Heart left ventricle (tissue), 16 donors: ENCODE measurements around the gene OBSL1. TPM values are rescaled to one million over a fixed set of nuclear protein-coding genes. Genes with fewer than 3 reads are reported as not detected.

Source experiments
- ATAC-seq, 4 donors: fragments of 200-7000 bp; cut with Tn5 transposase; one replicate each; pipeline ENCODE4 v1.9.1; 2020 to 2022; ENCODE audit warnings: moderate library complexity in 4 of 4, mild to moderate bottlenecking in 3 of 4, moderate number of reproducible peaks in 1 of 4
- DNase-seq, 5 donors: peaks; one replicate each; pipeline ENCODE4 v3.0.0-alpha.2; 2020
- H3K27ac ChIP-seq, 12 donors: fragments of 200-600 bp; sonication (generic) in 4 of 12; one replicate each; pipeline versions ENCODE4 v1.5.0 to v1.8.0; 2016 to 2022; ENCODE audit warnings: mild to moderate bottlenecking in 2 of 12
- H3K27me3 ChIP-seq, 9 donors: fragments of 200-600 bp; sonication (generic) in 2 of 9; one replicate each; pipeline versions ENCODE4 v1.5.1 to v1.8.0; 2016 to 2022; ENCODE audit warnings: mild to moderate bottlenecking in 3 of 9
- H3K36me3 ChIP-seq, 9 donors: fragments of 200-600 bp; sonication (generic) in 2 of 9; one replicate each; pipeline versions ENCODE4 v1.5.0 to v1.8.0; 2018 to 2022; ENCODE audit warnings: mild to moderate bottlenecking in 2 of 9
- H3K4me1 ChIP-seq, 12 donors: fragments of 200-600 bp; sonication (generic) in 4 of 12; one replicate each; pipeline versions ENCODE4 v1.5.0 to v1.8.0; 2016 to 2022; ENCODE audit warnings: mild to moderate bottlenecking in 3 of 12
- H3K4me3 ChIP-seq, 12 donors: fragments of 200-600 bp; sonication (generic) in 4 of 12; one replicate each; pipeline versions ENCODE4 v1.5.0 to v1.8.0; 2017 to 2022; ENCODE audit warnings: mild to moderate bottlenecking in 9 of 12, moderate library complexity in 4 of 12
- H3K9me3 ChIP-seq, 12 donors: fragments of 200-600 bp; sonication (generic) in 4 of 12; one replicate each; pipeline versions ENCODE4 v1.5.0 to v1.8.0; 2016 to 2022; ENCODE audit warnings: mild to moderate bottlenecking in 1 of 12
- POLR2A ChIP-seq, 2 donors: fragments of 450-650 bp; IDR thresholded peaks; one replicate each; pipeline ENCODE4 v1.6.1; 2017; ENCODE audit warnings: antibody characterized with exemption in 2 of 2, mild to moderate bottlenecking in 2 of 2, moderate library complexity in 2 of 2
- WGBS, 4 donors: extraction: QIAGEN DNeasy Blood & Tissue Kit in 2 of 4; methylation state at CpG; one replicate each; pipeline versions ENCODE4 v1.1.5 to v1.1.7; 2013 to 2018; 5-methylcytosine and 5-hydroxymethylcytosine counted together
- intact Hi-C, 10 donors: fragments of 100-400 bp; cut with DNase I; formaldehyde crosslinking; loops; one replicate each; pipeline versions ENCODE4 v1.11.1 to v1.14.2; 2022
- polyA plus RNA-seq, 2 donors: library from polyadenylated mRNA; stranded (reverse); fragments of 200-250 nt; gene quantifications; one replicate each; pipeline ENCODE4 v1.2.3, GENCODE V29; 2013
- total RNA-seq, 9 donors: library from RNA; depleted of rRNA in 2 of 9; stranded (reverse); fragments of >200 nt in 2 of 9; fragmentation: NEBNext Ultra II Directional in 3 of 9; extraction: Animal tissue kit (Norgen Biotek cat#: 25700) in 3 of 9; gene quantifications; one replicate each; pipeline versions ENCODE4 v1.1.0 to v1.2.4, GENCODE V29; 2016 to 2023
- TF ChIP-seq, protein P1 (sequence below), 12 donors: fragments of 200-600 bp; sonication (generic) in 4 of 12; IDR thresholded peaks; one replicate each; pipeline versions ENCODE4 v1.5.0 to v1.8.0; 2018 to 2022; ENCODE audit warnings: antibody characterized with exemption in 12 of 12, mild to moderate bottlenecking in 5 of 12
- donor health status: ischemic (EF 13 %, LVEDD 7.1; RV severe dilation, severe dysfunction).
- donor health status: healthy with polysubstance abuse.
- donor health status: DM: no; HTN: yes; CAD: no.
- donor health status: DM: no; HTN: no; CAD: no.
- donor health status: ischemic (EF 25% LVEDD 6.9; RV normal size, moderate dysfunction).
- donor health status: ischemic (EF 25% LVEDD 5.7; RV mildly dilated, moderate dysfunction).
- donor health status: healthy.
- donor health status: DM: yes; HTN: yes; CAD: no.
- donor health status: ischemic (EF 35%, LVEDD 5.7; RV mildly dilated, moderate dysfunction).
- donor health status: nonischemic (EF 11% LVEDD 7.7; RV severe dilation, severe dysfunction).
- donor health status: DM: yes; HTN: yes; CAD: no.
- donor health status: PGD.
- donor health status: ischemic (EF 29% LVEDD 5.4; RV normal size, mild dysfunction).
- donor health status: nonischemic (EF 23%, LVEDD 6.1; RV moderate dilation, normal function).

The OBSL1 gene
- total and polyA plus RNA-seq, 11 donors: 88.1 to 230 (median 177) TPM

DNA sequence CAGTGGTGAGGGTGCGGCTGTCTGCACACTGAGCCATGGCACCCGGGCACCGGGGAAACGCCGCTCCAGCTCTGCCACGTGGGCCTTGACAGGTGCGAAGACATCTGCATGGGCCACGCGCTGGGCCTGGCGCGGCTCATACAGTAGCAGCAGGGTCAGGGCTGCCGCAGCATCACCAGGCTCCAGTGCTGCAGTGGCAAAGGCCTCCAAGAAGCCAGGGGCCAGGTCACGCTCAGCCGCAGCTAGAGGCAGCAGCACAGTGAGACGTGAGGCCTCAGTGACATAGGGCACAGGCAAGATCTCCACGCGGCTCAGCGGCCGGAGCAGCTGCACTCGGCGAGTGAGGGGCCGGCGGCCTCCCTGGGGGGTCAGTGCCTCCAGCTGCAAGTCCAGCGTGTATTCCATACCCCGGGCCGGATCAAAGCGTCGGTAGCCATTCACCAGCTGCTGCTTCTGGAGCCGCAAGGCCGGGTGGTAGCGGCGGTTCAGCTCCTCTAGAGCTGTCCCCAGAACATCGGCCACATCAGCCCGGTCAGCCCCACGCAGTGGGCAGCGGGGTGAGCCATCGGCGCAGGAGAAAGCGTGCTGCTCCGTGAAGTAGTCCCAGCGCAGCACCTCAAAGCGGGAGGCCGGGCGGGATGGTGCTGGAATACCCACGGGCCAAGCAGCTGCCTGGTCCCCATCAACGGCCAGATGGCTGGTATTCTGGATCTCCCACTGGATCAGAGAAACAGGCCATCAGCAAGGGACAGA is 31.2 kb downstream of the OBSL1 start:
- TF ChIP-seq POLR2A (IDR thresholded peaks at IDR 0.05): no peak
- TF ChIP-seq, protein P1, sequence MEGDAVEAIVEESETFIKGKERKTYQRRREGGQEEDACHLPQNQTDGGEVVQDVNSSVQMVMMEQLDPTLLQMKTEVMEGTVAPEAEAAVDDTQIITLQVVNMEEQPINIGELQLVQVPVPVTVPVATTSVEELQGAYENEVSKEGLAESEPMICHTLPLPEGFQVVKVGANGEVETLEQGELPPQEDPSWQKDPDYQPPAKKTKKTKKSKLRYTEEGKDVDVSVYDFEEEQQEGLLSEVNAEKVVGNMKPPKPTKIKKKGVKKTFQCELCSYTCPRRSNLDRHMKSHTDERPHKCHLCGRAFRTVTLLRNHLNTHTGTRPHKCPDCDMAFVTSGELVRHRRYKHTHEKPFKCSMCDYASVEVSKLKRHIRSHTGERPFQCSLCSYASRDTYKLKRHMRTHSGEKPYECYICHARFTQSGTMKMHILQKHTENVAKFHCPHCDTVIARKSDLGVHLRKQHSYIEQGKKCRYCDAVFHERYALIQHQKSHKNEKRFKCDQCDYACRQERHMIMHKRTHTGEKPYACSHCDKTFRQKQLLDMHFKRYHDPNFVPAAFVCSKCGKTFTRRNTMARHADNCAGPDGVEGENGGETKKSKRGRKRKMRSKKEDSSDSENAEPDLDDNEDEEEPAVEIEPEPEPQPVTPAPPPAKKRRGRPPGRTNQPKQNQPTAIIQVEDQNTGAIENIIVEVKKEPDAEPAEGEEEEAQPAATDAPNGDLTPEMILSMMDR (IDR thresholded peaks at IDR 0.05): no peak
- no peak overlapping the region for H3K4me3 ChIP-seq
- WGBS, 4 donors: 93 to 95% (median 94%) methylated on average over 31 to 46 of the region's 46 CpGs
- H3K27me3 ChIP-seq: peaks cover 0 to 21% (median 0%) of the 10 kb centered on the region in 9 donors
- H3K27ac ChIP-seq: no peak overlapping the region
- H3K36me3 ChIP-seq: peaks cover 0 to 32% (median 27%) of the 10 kb centered on the region in 9 donors
- intact Hi-C loops: loop anchor here in 8 of 10 donors (5.0 to 10.0 kb wide), 5 partner anchors 57 to 152 kb away; partner anchors contain the start of gene STK11IP (in 1 of the 8)
- H3K4me1 ChIP-seq: peaks cover 0 to 54% (median 30%) of the 10 kb centered on the region in 12 donors
- ATAC-seq (no peak), DNase-seq (no peak)
- no peaks in the 10 kb centered on the region for H3K9me3 ChIP-seq

DNA sequence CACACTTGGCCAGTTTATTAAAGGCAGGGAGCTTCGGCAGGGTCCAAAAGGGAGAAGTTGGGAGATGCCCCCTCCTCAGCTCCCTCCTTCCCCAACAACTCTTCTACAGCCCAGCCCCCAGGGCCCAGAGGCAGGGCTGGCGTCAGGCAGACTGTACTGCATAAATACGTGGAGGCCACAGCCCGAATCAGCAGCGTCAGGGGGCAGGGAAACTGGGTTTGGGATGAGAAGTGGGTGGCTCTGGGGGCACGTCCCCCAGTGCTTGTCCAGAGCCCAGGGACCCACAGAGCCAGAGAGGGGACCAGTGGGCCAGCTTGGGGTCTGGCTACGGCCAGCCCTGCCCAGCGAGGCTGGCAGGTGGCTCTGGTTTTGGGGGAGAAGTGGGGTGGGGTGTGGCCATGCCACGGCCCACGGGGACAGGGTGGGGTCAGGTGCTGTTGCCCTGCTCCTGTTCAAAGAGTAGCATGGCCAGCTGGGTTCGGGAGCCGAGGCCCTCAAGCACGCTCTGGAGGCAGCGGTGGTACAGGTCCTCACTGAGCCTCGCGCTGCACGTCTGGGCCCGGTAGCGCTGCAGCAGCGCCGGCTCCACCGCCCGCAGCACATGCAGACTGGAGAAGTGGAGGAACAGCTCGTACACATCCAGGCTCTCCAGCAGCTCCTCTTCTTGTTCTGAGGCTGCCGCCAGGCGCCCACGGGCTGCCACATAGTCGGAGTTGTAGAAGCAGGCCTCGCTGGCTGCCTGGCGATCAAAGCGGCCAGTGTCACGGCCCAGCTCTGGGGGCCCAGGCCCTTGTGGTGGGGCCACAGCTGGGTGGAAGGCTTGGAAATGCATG is 32.2 kb downstream of the OBSL1 start:
- Histone ChIP-seq H3K4me3 (no peak overlapping the region), H3K27ac (peak overlapping the region in 1 of 12 donors; percentile 29), H3K27me3 (peaks cover 0 to 13% (median 0%) of the 10 kb centered on the region in 9 donors), H3K9me3 (no peaks in the 10 kb centered on the region), H3K4me1 (peaks cover 0 to 46% (median 26%) of the 10 kb centered on the region in 12 donors), H3K36me3 (peaks cover 0 to 32% (median 27%) of the 10 kb centered on the region in 9 donors)
- TF ChIP-seq POLR2A (IDR thresholded peaks at IDR 0.05): no peak
- TF ChIP-seq, protein P1 (IDR thresholded peaks at IDR 0.05): no peak
- ATAC-seq (no peak), DNase-seq (no peak)
- intact Hi-C loops: loop anchor here in 1 of 10 donors (5.0 kb wide), 1 partner anchor 148 kb away; no protein-coding TSS in a partner anchor
- 87 to 91% (median 88%) methylated on average over 22 to 32 of the region's 32 CpGs for WGBS, 4 donors

GRCh38 chr2:219538504-219538951 is 32.8 kb downstream of the OBSL1 start:
- 35 to 48% (median 43%) methylated on average over 6 of the region's 6 CpGs for WGBS, 4 donors
- H3K27me3 ChIP-seq: peaks cover 0 to 12% (median 0%) of the 10 kb centered on the region in 9 donors

More at GRCh38 chr2:219538504-219538951, 32.8 kb downstream of the OBSL1 start:
- Histone ChIP-seq H3K9me3 (no peaks in the 10 kb centered on the region), H3K4me3 (no peak overlapping the region), H3K4me1 (peaks cover 0 to 42% (median 21%) of the 10 kb centered on the region in 12 donors), H3K36me3 (peaks cover 0 to 32% (median 27%) of the 10 kb centered on the region in 9 donors), H3K27ac (peak overlapping the region in 2 of 12 donors; percentile 29)
- DNase-seq: no peak
- TF ChIP-seq, protein P1 (IDR thresholded peaks at IDR 0.05): no peak
- no peak for TF ChIP-seq POLR2A (IDR thresholded peaks at IDR 0.05)
- no peak for ATAC-seq
- intact Hi-C loops: loop anchor here in 1 of 10 donors (5.0 kb wide), 1 partner anchor 149 kb away; no protein-coding TSS in a partner anchor
